B cell (primary cell): ENCODE measurements around the gene PTPRG. TPM values are rescaled to one million over a fixed set of nuclear protein-coding genes. Genes with fewer than 3 reads are reported as not detected.

Source experiments
- ATAC-seq: fragments of 200-7000 bp; cut with Tn5 transposase; one replicate; pipeline ENCODE4 v1.10.0; 2021; ENCODE audit warnings: low read depth, mild to moderate bottlenecking, moderate number of reproducible peaks, moderate library complexity
- CTCF ChIA-PET: fragments of 350-600 bp; sonication (Branson Sonifier 250); formaldehyde crosslinking; loops from one replicate; lab custom pipeline; 2021; ENCODE audit warnings: antibody characterized with exemption, inconsistent platforms; lab: Charles Lee
- POLR2A ChIA-PET: fragments of 350-600 bp; sonication (Branson Sonifier 250); formaldehyde crosslinking; loops from one replicate; lab custom pipeline; 2021; ENCODE audit warnings: antibody characterized with exemption; lab: Charles Lee
- DNase-seq: peaks from one replicate; pipeline ENCODE4 v3.0.0; 2013
- H2AFZ ChIP-seq: 2 replicates; pipeline ENCODE4 v1.6.1; 2012; ENCODE audit warnings: mild to moderate bottlenecking, low read depth, low read length; ENCODE audit not compliant: insufficient read depth, poor library complexity, severe bottlenecking
- H3K27ac ChIP-seq, 2 donors: 1 replicate in 1 of 2; 2 replicates in 1 of 2; pipeline ENCODE4 v1.5.1; 2012 to 2013; ENCODE audit warnings: low read length in 2 of 2, mild to moderate bottlenecking in 2 of 2, moderate library complexity in 1 of 2
- H3K27me3 ChIP-seq, 4 experiments: fragments of 200-600 bp in 1 of 4; sonication (generic) in 1 of 4; replicated peaks in 1 of 4; 1 replicate in 2 of 4; 2 replicates in 2 of 4; pipeline versions ENCODE4 v1.6.1 to v1.7.0; 2013 to 2016; ENCODE audit warnings: low read length in 3 of 4, mild to moderate bottlenecking in 2 of 4, mixed read lengths in 1 of 4, moderate library complexity in 1 of 4; ENCODE audit not compliant: insufficient read depth in 4 of 4, control insufficient read depth in 3 of 4; ENCODE audit errors: control extremely low read depth in 1 of 4
- H3K36me3 ChIP-seq, 2 experiments: replicated peaks in 1 of 2; 1 replicate in 1 of 2; 2 replicates in 1 of 2; pipeline versions ENCODE4 v1.6.1 to v1.7.1; 2013; ENCODE audit warnings: low read length in 1 of 2; ENCODE audit not compliant: insufficient read depth in 2 of 2, control insufficient read depth in 1 of 2; ENCODE audit errors: control extremely low read depth in 1 of 2, extremely low read depth in 1 of 2
- H3K4me1 ChIP-seq, 2 donors: fragments of 200-600 bp in 1 of 2; sonication (generic) in 1 of 2; 1 replicate in 1 of 2; 2 replicates in 1 of 2; pipeline versions ENCODE4 v1.5.1 to v1.6.1; 2013 to 2017; ENCODE audit warnings: low read length in 2 of 2; ENCODE audit not compliant: control insufficient read depth in 2 of 2, insufficient read depth in 2 of 2
- H3K4me2 ChIP-seq: replicated peaks from 2 replicates; pipeline ENCODE3; 2012; ENCODE audit warnings: mild to moderate bottlenecking, low read depth, low read length; ENCODE audit not compliant: poor library complexity, severe bottlenecking
- H3K4me3 ChIP-seq, 5 experiments: fragments of 200-600 bp in 1 of 5; sonication (generic) in 1 of 5; 1 replicate in 3 of 5; 2 replicates in 2 of 5; pipeline versions ENCODE4 v1.5.1 to v1.7.0; 2011 to 2016; ENCODE audit warnings: low read length in 4 of 5, mild to moderate bottlenecking in 4 of 5, low read depth in 2 of 5, control low read depth in 1 of 5, moderate library complexity in 1 of 5; ENCODE audit not compliant: insufficient read depth in 1 of 5; ENCODE audit errors: control extremely low read depth in 1 of 5, extremely low read depth in 1 of 5
- H3K79me2 ChIP-seq: fragments of 200-600 bp; sonication (generic); one replicate; pipeline ENCODE4 v1.6.0; 2016; ENCODE audit warnings: low read length; ENCODE audit not compliant: control insufficient read depth, insufficient read depth
- H3K9ac ChIP-seq: fragments of 200-600 bp; sonication (generic); 2 replicates; pipeline ENCODE4 v1.6.1; 2017; ENCODE audit warnings: mild to moderate bottlenecking, low read length, moderate library complexity
- H3K9me3 ChIP-seq, 3 donors: one replicate each; pipeline versions ENCODE4 v1.6.1 to v1.7.1; 2013; ENCODE audit warnings: low read length in 2 of 3; ENCODE audit not compliant: control insufficient read depth in 2 of 3, insufficient read depth in 1 of 3; ENCODE audit errors: control extremely low read depth in 1 of 3
- H4K20me1 ChIP-seq: 2 replicates; pipeline ENCODE4 v1.6.0; 2012; ENCODE audit warnings: mild to moderate bottlenecking, low read length; ENCODE audit not compliant: insufficient read depth, control insufficient read depth, poor library complexity, severe bottlenecking
- H3K27ac Mint-ChIP-seq: one replicate; pipeline ENCODE4 v1.8.0; 2021; ENCODE audit warnings: mixed read lengths
- H3K27me3 Mint-ChIP-seq: one replicate; pipeline ENCODE4 v1.8.0; 2021; ENCODE audit warnings: mixed read lengths
- H3K4me1 Mint-ChIP-seq: one replicate; pipeline ENCODE4 v1.8.0; 2021; ENCODE audit warnings: mixed read lengths
- H3K4me3 Mint-ChIP-seq: one replicate; pipeline ENCODE4 v1.8.0; 2021; ENCODE audit warnings: mixed read lengths
- H3K9me3 Mint-ChIP-seq: one replicate; pipeline ENCODE4 v1.8.0; 2022; ENCODE audit warnings: mixed read lengths; ENCODE audit not compliant: insufficient read depth
- EZH2 ChIP-seq: IDR thresholded peaks from 2 replicates; pipeline ENCODE4 v1.6.1; 2012; ENCODE audit warnings: borderline replicate concordance, low read depth, mild to moderate bottlenecking, moderate library complexity, low read length; ENCODE audit not compliant: insufficient read depth, poor library complexity, severe bottlenecking
- WGBS: methylation state at CpG from one replicate; pipeline ENCODE4 v1.1.5; 2013; ENCODE audit warnings: missing lambda C conversion rate; ENCODE audit not compliant: insufficient coverage; 5-methylcytosine and 5-hydroxymethylcytosine counted together
- intact Hi-C: fragments of 100-400 bp; cut with micrococcal nuclease; formaldehyde crosslinking; loops from one replicate; pipeline ENCODE4 v1.10.0; 2022
- polyA plus RNA-seq: library from polyadenylated mRNA; depleted of rRNA; stranded (reverse); fragments of >200 nt; gene quantifications from 2 replicates; pipeline ENCODE4 v1.2.3, GENCODE V29; 2012
- total RNA-seq, 2 donors: library from RNA; stranded (reverse); fragments of 120-200 nt in 1 of 2; gene quantifications; 1 replicate in 1 of 2; 2 replicates in 1 of 2; pipeline versions ENCODE4 v1.2.3 to v1.2.4, GENCODE V29; 2013 to 2022
- TF ChIP-seq, protein P1 (sequence below): fragments of 200-600 bp; IDR thresholded peaks from one replicate; pipeline ENCODE4 v1.8.0; 2022; ENCODE audit warnings: antibody characterized with exemption, mild to moderate bottlenecking

Gene PTPRG
- total and polyA plus RNA-seq, 2 donors (not counting 1 experiment from before 2014, with no cell fraction given), result 0.12 to 1.3 TPM

GRCh38 chr3:61580982-61581643 is 19.7 kb downstream of the PTPRG start:
- Histone ChIP-seq H3K9ac (no peak overlapping the region), H3K79me2 (no peaks in the 10 kb centered on the region), H3K27me3 (no peaks in the 10 kb centered on the region), H3K4me1 (no peaks in the 10 kb centered on the region), H3K27ac (no peak overlapping the region), H3K4me2 (no peak overlapping the region), H3K4me3 (no peak overlapping the region), H3K9me3 (peaks cover 0 to 6% (median 0%) of the 10 kb centered on the region in 3 donors), H2AFZ (no peak overlapping the region), H4K20me1 (no peaks in the 10 kb centered on the region), H3K36me3 (no peaks in the 10 kb centered on the region)
- no peak for ATAC-seq
- 96% methylated on average over 3 of the region's 7 CpGs for WGBS
- ChIA-PET CTCF (no interaction called here), POLR2A (no interaction called here)
- no peaks in the 10 kb centered on the region for H3K9me3 Mint-ChIP-seq
- no peaks in the 10 kb centered on the region for H3K4me1 Mint-ChIP-seq
- no peak for DNase-seq
- intact Hi-C loops, result no loop called here
- H3K27me3 Mint-ChIP-seq, result no peaks in the 10 kb centered on the region
- no peak overlapping the region for H3K4me3 Mint-ChIP-seq
- no peak overlapping the region for H3K27ac Mint-ChIP-seq
- TF ChIP-seq EZH2, result no peak
- TF ChIP-seq, protein P1, sequence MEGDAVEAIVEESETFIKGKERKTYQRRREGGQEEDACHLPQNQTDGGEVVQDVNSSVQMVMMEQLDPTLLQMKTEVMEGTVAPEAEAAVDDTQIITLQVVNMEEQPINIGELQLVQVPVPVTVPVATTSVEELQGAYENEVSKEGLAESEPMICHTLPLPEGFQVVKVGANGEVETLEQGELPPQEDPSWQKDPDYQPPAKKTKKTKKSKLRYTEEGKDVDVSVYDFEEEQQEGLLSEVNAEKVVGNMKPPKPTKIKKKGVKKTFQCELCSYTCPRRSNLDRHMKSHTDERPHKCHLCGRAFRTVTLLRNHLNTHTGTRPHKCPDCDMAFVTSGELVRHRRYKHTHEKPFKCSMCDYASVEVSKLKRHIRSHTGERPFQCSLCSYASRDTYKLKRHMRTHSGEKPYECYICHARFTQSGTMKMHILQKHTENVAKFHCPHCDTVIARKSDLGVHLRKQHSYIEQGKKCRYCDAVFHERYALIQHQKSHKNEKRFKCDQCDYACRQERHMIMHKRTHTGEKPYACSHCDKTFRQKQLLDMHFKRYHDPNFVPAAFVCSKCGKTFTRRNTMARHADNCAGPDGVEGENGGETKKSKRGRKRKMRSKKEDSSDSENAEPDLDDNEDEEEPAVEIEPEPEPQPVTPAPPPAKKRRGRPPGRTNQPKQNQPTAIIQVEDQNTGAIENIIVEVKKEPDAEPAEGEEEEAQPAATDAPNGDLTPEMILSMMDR, result no peak

DNA sequence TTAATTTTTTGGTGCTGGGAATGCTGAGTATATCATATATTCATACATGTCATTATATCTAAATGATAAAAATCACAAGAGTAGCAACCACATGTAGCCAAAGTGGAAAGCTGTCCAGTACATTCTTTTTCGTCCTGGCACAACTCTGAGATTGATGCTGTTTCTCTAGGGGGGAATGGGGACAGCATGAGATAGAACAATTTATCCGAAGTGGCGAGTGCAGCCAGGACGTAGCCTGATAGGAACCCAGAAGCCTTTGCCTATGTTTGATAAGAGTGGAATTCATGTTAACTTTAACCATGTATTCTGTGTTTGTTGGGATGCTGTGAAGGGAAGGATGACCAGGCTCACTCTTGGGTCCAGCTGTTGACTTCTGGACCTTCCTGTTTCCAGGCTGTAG is 20.9 kb downstream of the PTPRG start:
- 97% methylated on average over 3 of the region's 4 CpGs for WGBS
- CTCF ChIA-PET, result no interaction called here
- TF ChIP-seq EZH2, result no peak
- TF ChIP-seq, protein P1, result no peak

More for the DNA sequence above, 20.9 kb downstream of the PTPRG start:
- POLR2A ChIA-PET, result no interaction called here
- Histone ChIP-seq H3K36me3 (no peaks in the 10 kb centered on the region), H3K27ac (no peak overlapping the region), H3K9ac (no peak overlapping the region), H2AFZ (no peak overlapping the region), H4K20me1 (no peaks in the 10 kb centered on the region), H3K9me3 (peaks cover 0 to 6% (median 0%) of the 10 kb centered on the region in 3 donors), H3K4me1 (no peaks in the 10 kb centered on the region), H3K27me3 (no peaks in the 10 kb centered on the region), H3K4me3 (no peak overlapping the region), H3K79me2 (no peaks in the 10 kb centered on the region), H3K4me2 (no peak overlapping the region)
- no peaks in the 10 kb centered on the region for H3K9me3 Mint-ChIP-seq
- intact Hi-C loops, result no loop called here
- no peaks in the 10 kb centered on the region for H3K4me1 Mint-ChIP-seq
- ATAC-seq (no peak), DNase-seq (no peak)
- H3K4me3 Mint-ChIP-seq, result no peak overlapping the region
- H3K27ac Mint-ChIP-seq, result no peak overlapping the region
- no peaks in the 10 kb centered on the region for H3K27me3 Mint-ChIP-seq
